HL-60 (cell line): ENCODE results near the gene TAAR1.
"Not testable (repeated sequence)": the region's sequence is repeated elsewhere in the genome, so short reads cannot be mapped to it uniquely, and the experiment has no call there.

Experiments used
- CTCF ChIP-seq: IDR thresholded peaks from one replicate; pipeline ENCODE4 v1.5.1; 2011; ENCODE audit warnings: low read length, control low read depth, inconsistent platforms; ENCODE audit not compliant: insufficient read depth
- GABPA ChIP-seq: IDR thresholded peaks from 2 replicates; pipeline ENCODE4 v1.6.1; 2012; ENCODE audit warnings: low read depth
- REST ChIP-seq: IDR thresholded peaks from 2 replicates; pipeline ENCODE4 v1.6.1; 2012; ENCODE audit warnings: low read depth; ENCODE audit not compliant: insufficient replicate concordance

- TF ChIP-seq CTCF, GABPA, REST: not testable (repeated sequence)
These were observed 23.7 kb downstream of the TAAR1 start for GRCh38 chr6:132635288-132635687.
